NCI-H524 (cell line): ENCODE measurements around the gene SHPK.

ENCODE experiments used
- DNase-seq, 2 experiments: peaks; one replicate each; lab custom pipeline; 2025; lab: John Stamatoyannopoulos, UW

Gene SHPK

GRCh38 chr17:3626831-3627768 lies 8.9 kb downstream of the SHPK start:
- DNase-seq: no peak

GRCh38 chr17:3622977-3623594 lies 13.0 kb downstream of the SHPK start:
- no peak for DNase-seq

GRCh38 chr17:3621146-3621720 lies 14.8 kb downstream of the SHPK start:
- DNase-seq: no peak

- DNase-seq: no peak
Observed at GRCh38 chr17:3615160-3615870, 20.7 kb downstream of the SHPK start.

- no peak for DNase-seq
Observed at GRCh38 chr17:3613124-3613523, 22.9 kb downstream of the SHPK start.

- no peak for DNase-seq
Observed at GRCh38 chr17:3610523-3610922, 25.5 kb downstream of the SHPK start.

GRCh38 chr17:3609689-3610088 lies 26.4 kb downstream of the SHPK start:
- no peak for DNase-seq

GRCh38 chr17:3603870-3604259 lies 32.2 kb downstream of the SHPK start:
- DNase-seq: no peak

GRCh38 chr17:3603119-3603869 lies 32.8 kb downstream of the SHPK start:
- no peak for DNase-seq

GRCh38 chr17:3602499-3602898 lies 33.6 kb downstream of the SHPK start:
- no peak for DNase-seq

- no peak for DNase-seq
Observed at GRCh38 chr17:3600529-3601205, 35.4 kb downstream of the SHPK start.

GRCh38 chr17:3598078-3598477 lies 38.0 kb downstream of the SHPK start:
- DNase-seq: no peak

GRCh38 chr17:3596804-3597464 lies 39.1 kb downstream of the SHPK start:
- no peak for DNase-seq

- no peak for DNase-seq
Observed at GRCh38 chr17:3594976-3595375, 41.1 kb downstream of the SHPK start.

GRCh38 chr17:3594051-3594800 lies 41.8 kb downstream of the SHPK start:
- no peak for DNase-seq

GRCh38 chr17:3593384-3593783 lies 42.7 kb downstream of the SHPK start:
- DNase-seq: no peak

- no peak for DNase-seq
Observed at GRCh38 chr17:3592216-3592860, 43.7 kb downstream of the SHPK start.

GRCh38 chr17:3590768-3591167 lies 45.3 kb downstream of the SHPK start:
- DNase-seq: no peak

- DNase-seq: no peak
Observed at GRCh38 chr17:3590231-3590630, 45.8 kb downstream of the SHPK start.
